HG03432 (cell line): ENCODE data around the gene SLC4A8.
A peak's percentile ranks its signal among the peaks of the same experiment; 100 is the strongest.

ENCODE experiments used
- ATAC-seq: cut with Tn5 transposase; IDR thresholded peaks from one replicate; pipeline ENCODE4 v1.9.1; 2021; ENCODE audit warnings: mild to moderate bottlenecking, moderate library complexity; ENCODE audit not compliant: unreplicated experiment

Gene SLC4A8

GRCh38 chr12:51424662-51425539 lies at the start of gene SLC4A8:
TSS of gene SLC4A8 (plus strand) at chr12:51424831. CDS start at chr12:51424988, 157 bp downstream.
- ATAC-seq: peak; percentile 90

- ATAC-seq: no peak
Observed at GRCh38 chr12:51374856-51375255, 49.8 kb upstream of the SLC4A8 start.

GRCh38 chr12:51377099-51377984 lies 47.3 kb upstream of the SLC4A8 start:
- no peak for ATAC-seq

- no peak for ATAC-seq
Observed at GRCh38 chr12:51378749-51379148, 45.9 kb upstream of the SLC4A8 start.

- ATAC-seq: no peak
Observed at GRCh38 chr12:51379571-51379970, 45.1 kb upstream of the SLC4A8 start.

- ATAC-seq: no peak
Observed at GRCh38 chr12:51381226-51382079, 43.2 kb upstream of the SLC4A8 start.

- ATAC-seq: no peak
Observed at GRCh38 chr12:51382173-51382572, 42.5 kb upstream of the SLC4A8 start.

- ATAC-seq: no peak
Observed at GRCh38 chr12:51383269-51383905, 41.2 kb upstream of the SLC4A8 start.

GRCh38 chr12:51386351-51386750 lies 38.3 kb upstream of the SLC4A8 start:
- no peak for ATAC-seq

GRCh38 chr12:51388069-51388799 lies 36.4 kb upstream of the SLC4A8 start:
- no peak for ATAC-seq

GRCh38 chr12:51388846-51389245 lies 35.8 kb upstream of the SLC4A8 start:
- ATAC-seq: no peak

- ATAC-seq: no peak
Observed at GRCh38 chr12:51389302-51389999, 35.2 kb upstream of the SLC4A8 start.

- no peak for ATAC-seq
Observed at GRCh38 chr12:51390457-51390856, 34.2 kb upstream of the SLC4A8 start.

GRCh38 chr12:51390891-51391282 lies 33.7 kb upstream of the SLC4A8 start:
- ATAC-seq: peak; percentile 11

- peak; percentile 55 for ATAC-seq
Observed at GRCh38 chr12:51391283-51392123, 33.1 kb upstream of the SLC4A8 start, which contains the start of gene GALNT6. TSS of gene GALNT6 (minus strand) at chr12:51391406. CDS start at chr12:51379781, 11,625 bp downstream.

- ATAC-seq: peak; percentile 30
Observed at GRCh38 chr12:51392556-51393237, 31.9 kb upstream of the SLC4A8 start.
